Stimulated activated naive B cell treated with anti-CD40 and anti-IgM and Interleukin-4, amounts not matched to agents 10 μg/mL and 1 μg/mL and 100 μg/mL, for 72 hours (primary cell): ENCODE results near the gene PRKCA.
A peak's percentile ranks its signal among the peaks of the same experiment; 100 is the strongest.
"Not testable (repeated sequence)": the region's sequence is repeated elsewhere in the genome, so short reads cannot be mapped to it uniquely, and the experiment has no call there.

Experiments used
- ATAC-seq, 2 donors: fragments of 150-1000 bp; cut with Tn5 transposase; replicated peaks; 2 replicates each; pipeline ENCODE4 v1.10.0; 2021; ENCODE audit warnings: moderate library complexity in 1 of 2
- DNase-seq: peaks from one replicate; pipeline ENCODE4 v3.0.0; 2021
- H3K27ac Mint-ChIP-seq: one replicate; pipeline ENCODE4 v1.8.0; 2022; ENCODE audit warnings: mild to moderate bottlenecking, mixed read lengths
- H3K27me3 Mint-ChIP-seq, 2 donors: one replicate each; pipeline ENCODE4 v1.8.0; 2022; ENCODE audit warnings: mixed read lengths in 2 of 2
- H3K36me3 Mint-ChIP-seq, 2 donors: one replicate each; pipeline ENCODE4 v1.8.0; 2022; ENCODE audit warnings: mixed read lengths in 2 of 2, mild to moderate bottlenecking in 1 of 2
- H3K4me1 Mint-ChIP-seq, 2 donors: one replicate each; pipeline ENCODE4 v1.8.0; 2022; ENCODE audit warnings: mixed read lengths in 2 of 2, mild to moderate bottlenecking in 1 of 2
- H3K4me3 Mint-ChIP-seq, 2 donors: one replicate each; pipeline ENCODE4 v1.8.0; 2022; ENCODE audit warnings: mild to moderate bottlenecking in 2 of 2, mixed read lengths in 2 of 2, moderate library complexity in 1 of 2
- H3K9me3 Mint-ChIP-seq, 2 donors: one replicate each; pipeline ENCODE4 v1.8.0; 2022; ENCODE audit warnings: mixed read lengths in 2 of 2, mild to moderate bottlenecking in 1 of 2

The PRKCA gene

DNA sequence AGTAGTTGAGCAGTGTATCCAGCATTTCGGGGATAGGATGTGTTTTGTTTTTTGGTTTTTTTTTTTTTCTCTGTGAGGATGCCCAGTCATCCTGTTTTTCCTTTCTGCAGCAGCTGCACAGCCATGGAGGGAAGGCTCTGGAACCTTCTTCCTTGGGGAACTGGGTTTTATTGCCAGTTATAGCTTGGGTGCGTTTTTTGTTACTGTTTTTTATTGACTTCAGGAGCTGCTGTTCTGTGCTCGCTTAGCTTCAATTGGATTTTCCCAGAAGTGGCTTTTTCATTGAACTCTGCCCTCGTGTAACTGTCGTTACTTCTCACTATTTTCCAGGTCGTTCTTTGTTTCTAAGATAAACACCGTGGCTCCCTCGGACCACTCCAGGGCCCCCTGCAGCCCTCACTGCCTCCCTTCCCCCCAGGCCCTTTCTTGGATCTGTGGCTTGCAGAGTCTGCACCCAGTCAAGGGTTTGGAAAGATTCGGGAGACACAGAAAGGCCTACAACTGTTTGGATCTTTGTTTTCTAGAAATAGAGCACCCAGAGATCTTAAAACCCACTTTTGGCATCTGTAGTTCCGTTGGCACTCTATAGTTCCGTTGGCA is 412.8 kb downstream of the PRKCA start:
- Mint-ChIP-seq H3K27me3 (peaks cover 4 to 11% of the 10 kb centered on the region in 2 donors), H3K27ac (no peak overlapping the region), H3K9me3 (no peaks in the 10 kb centered on the region), H3K4me1 (peaks cover 1 to 6% of the 10 kb centered on the region in 2 donors), H3K36me3 (no peaks in the 10 kb centered on the region), H3K4me3 (no peak overlapping the region)
- DNase-seq (no peak), ATAC-seq (no peak)

DNA sequence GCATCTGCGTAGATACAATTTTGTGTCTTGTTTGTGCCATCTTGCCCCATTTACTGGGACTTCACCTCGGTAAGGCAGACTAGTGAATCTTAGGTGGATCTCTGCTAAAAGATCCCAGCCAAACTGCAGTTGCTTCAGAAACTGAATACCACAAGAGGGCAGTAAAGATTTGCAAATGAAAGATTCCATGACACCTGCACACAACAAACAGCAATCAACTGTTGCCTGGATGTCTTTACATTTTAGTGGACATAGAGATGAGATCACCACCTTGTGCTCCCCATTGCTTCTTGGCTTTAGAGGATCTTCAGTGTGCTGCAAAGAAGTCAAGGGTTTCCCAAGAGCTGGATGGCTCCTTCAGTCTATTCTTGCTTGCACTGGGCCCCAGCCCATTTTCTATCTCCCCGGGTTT is 413.3 kb downstream of the PRKCA start:
- Mint-ChIP-seq H3K27ac (no peak overlapping the region), H3K4me1 (peaks cover 1 to 6% of the 10 kb centered on the region in 2 donors), H3K36me3 (no peaks in the 10 kb centered on the region), H3K9me3 (no peaks in the 10 kb centered on the region), H3K27me3 (peaks cover 5 to 13% of the 10 kb centered on the region in 2 donors), H3K4me3 (no peak overlapping the region)
- ATAC-seq (peak; percentile 61 to 62), DNase-seq (peak; percentile 26)

DNA sequence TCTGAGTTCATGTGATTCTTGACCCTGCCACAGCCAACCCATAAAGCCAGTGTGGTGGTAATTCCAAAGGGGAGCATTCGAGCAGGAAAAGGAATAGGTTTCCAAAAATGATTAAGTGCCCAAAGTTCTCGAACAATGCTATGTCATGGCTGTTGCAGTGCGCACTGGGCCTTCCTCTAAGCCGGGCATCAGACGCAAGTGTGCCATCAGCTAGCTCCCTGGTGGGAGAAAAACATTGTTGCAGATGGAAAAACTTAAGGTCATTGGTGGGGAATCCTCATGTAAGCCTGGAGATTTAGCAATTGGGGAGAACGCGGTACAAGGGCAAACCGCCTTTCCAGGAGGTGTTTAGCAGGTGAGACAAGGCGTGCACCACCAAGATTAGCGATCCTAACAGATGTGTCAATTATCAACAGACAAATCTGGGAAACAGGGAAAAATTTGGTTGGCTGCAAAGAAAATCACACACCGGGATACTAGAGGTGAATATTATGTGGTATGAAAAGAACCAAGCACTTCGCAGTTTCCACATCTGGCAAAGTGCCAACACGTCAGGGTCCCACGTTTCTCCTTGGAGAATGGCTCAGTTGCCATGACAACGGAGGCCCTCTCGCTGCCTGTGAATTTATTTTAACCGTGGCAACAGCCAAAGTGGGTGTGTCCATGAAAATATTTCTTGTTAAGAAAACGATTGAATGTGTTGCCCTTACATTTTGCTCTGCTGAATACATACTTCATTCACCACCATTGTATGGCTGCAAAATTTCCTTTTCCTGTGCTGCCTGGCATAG is 414.0 kb downstream of the PRKCA start:
- no peaks in the 10 kb centered on the region for H3K36me3 Mint-ChIP-seq
- H3K27ac Mint-ChIP-seq, result no peak overlapping the region
- H3K4me3 Mint-ChIP-seq, result no peak overlapping the region
- H3K27me3 Mint-ChIP-seq, result peaks cover 7 to 16% of the 10 kb centered on the region in 2 donors
- ATAC-seq, result no peak
- no peaks in the 10 kb centered on the region for H3K9me3 Mint-ChIP-seq
- DNase-seq, result no peak
- H3K4me1 Mint-ChIP-seq, result peaks cover 1 to 6% of the 10 kb centered on the region in 2 donors

DNA sequence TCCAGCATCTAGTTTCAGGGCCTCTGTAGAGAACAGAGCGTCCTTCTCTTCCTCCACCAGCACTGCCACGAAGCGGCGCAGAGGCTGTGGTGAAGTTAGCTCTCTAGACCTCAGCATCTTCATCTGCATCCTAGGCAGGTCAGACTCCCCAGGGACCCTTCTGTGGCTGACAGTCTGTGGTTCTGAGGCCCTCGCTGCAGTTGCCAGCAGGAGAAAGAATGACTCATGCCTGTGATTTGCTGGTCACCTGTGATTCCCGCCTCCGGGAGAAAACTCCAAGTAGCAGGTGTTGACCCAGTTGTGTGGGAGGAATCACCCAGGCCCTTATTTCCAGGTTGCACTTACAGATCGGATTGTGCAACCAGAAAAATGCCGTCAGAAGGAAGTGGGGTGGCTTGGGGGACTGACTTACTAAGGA is 415.2 kb downstream of the PRKCA start:
- no peak overlapping the region for H3K4me3 Mint-ChIP-seq
- H3K4me1 Mint-ChIP-seq, result peaks cover 1 to 6% of the 10 kb centered on the region in 2 donors
- H3K36me3 Mint-ChIP-seq, result no peaks in the 10 kb centered on the region
- no peak overlapping the region for H3K27ac Mint-ChIP-seq
- H3K27me3 Mint-ChIP-seq, result peaks cover 7 to 16% of the 10 kb centered on the region in 2 donors
- H3K9me3 Mint-ChIP-seq, result no peaks in the 10 kb centered on the region
- DNase-seq (peak; percentile 45), ATAC-seq (peak; percentile 89 to 90)

DNA sequence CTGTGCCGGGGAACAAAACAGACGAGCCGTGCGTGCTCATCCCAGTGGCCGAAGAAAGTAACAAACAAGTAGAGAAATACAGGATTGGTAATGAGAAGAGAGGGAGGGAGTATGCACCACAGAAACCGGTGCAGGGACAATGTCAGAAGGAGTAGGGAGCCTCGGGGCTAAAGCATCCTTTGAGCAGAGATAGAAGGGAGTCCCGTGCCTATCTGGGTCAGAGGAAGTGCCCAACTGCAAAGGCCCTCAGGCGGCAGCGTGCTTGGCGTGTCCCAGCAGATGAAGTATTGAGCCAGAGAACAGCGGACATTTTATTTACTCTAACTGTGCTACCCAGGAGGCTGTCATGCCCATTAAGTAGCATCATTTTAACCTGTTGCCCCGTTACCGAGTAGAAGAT is 417.6 kb downstream of the PRKCA start:
- Mint-ChIP-seq H3K27ac (no peak overlapping the region), H3K4me1 (peaks cover 1 to 6% of the 10 kb centered on the region in 2 donors), H3K9me3 (no peaks in the 10 kb centered on the region), H3K36me3 (no peaks in the 10 kb centered on the region), H3K27me3 (peaks cover 3 to 11% of the 10 kb centered on the region in 2 donors), H3K4me3 (no peak overlapping the region)
- DNase-seq (no peak), ATAC-seq (no peak)

DNA sequence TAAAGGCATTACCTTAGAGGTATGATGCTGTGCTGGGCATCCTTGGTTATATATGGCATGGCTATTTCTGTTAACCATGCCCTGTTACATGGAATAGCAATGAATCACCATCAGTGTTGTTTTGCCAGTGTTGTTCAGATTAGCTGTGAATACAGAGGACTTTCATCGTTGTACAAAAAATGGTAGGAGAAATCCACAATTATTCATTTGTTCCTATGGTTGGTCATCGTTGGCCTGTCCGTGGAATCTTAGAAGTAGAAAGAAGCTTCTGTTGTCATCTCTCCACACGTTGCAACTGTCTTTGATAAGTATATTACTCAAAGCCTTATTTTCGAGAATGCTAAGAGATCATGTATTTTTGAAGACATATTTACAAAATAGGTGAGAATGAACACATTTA is 418.2 kb downstream of the PRKCA start:
- H3K4me3 Mint-ChIP-seq, result no peak overlapping the region
- no peak for DNase-seq

DNA sequence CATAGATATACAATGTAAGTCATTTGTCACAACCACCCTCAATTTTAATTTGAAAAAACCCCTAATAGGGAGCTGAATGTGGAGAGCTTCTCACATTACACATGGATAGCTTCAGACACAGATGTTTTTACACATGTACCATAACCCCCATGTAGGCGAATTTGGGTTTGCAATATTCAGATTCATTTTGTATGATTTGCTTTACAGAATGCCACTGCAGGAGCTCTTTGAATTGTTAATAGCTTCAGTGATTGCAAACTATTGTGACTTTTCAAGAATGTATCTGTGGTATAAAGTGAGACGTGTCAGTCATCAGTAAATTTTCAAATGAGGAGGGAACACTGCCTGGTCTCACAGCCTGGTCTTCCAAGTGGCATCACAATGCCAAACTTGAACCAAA is 419.9 kb downstream of the PRKCA start:
- no peak overlapping the region for H3K27ac Mint-ChIP-seq
- H3K4me3 Mint-ChIP-seq, result no peak overlapping the region
- H3K4me1 Mint-ChIP-seq, result peaks cover 1 to 6% of the 10 kb centered on the region in 2 donors
- no peaks in the 10 kb centered on the region for H3K9me3 Mint-ChIP-seq
- H3K27me3 Mint-ChIP-seq, result peaks cover 8 to 17% of the 10 kb centered on the region in 2 donors
- ATAC-seq (no peak), DNase-seq (no peak)
- no peaks in the 10 kb centered on the region for H3K36me3 Mint-ChIP-seq

More for the DNA sequence above, 418.2 kb downstream of the PRKCA start:
- H3K4me1 Mint-ChIP-seq, result peaks cover 1 to 6% of the 10 kb centered on the region in 2 donors
- no peak overlapping the region for H3K27ac Mint-ChIP-seq
- H3K27me3 Mint-ChIP-seq, result peaks cover 3 to 11% of the 10 kb centered on the region in 2 donors
- no peak for ATAC-seq
- no peaks in the 10 kb centered on the region for H3K9me3 Mint-ChIP-seq
- H3K36me3 Mint-ChIP-seq, result no peaks in the 10 kb centered on the region

DNA sequence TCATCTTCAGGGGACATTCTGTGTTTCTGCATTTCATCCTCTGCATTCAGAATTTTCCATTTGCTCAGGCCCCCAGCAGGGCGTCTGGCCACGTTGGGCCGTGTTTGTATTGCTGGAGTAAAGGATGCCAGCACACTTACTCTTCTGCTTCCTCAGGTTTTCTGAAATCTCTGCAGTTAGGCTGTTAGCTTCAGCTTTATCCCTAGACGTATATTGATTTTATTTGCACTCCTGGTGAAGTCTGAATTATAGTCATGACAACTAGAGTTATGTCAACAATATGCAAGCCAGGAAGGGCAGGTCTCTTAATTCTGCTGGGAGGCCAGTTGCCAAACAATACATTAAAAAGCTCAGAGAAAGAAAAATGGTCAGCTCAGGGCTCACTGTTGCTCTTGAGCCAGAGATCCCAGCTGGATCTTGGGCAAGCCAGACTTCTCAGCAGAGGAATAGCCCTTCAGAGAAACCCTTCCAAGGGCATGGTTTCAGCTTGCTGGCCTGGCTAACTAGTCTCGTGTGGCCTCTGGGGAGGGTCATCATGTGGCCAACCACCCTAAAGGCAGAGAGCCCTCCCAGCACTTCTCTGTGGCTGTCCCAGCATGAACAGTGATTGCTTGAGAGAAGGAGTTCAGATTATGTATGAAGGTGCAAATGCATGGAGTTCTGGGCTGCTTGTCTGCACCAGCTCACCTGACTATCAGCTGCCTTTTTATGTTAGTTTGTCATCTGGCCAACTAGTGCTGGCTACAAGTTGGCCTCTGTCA is 422.3 kb downstream of the PRKCA start:
- no peak for DNase-seq
- Mint-ChIP-seq H3K4me1 (peaks cover 0 to 2% of the 10 kb centered on the region in 2 donors), H3K36me3 (no peaks in the 10 kb centered on the region), H3K27ac (no peak overlapping the region), H3K27me3 (peaks cover 8 to 17% of the 10 kb centered on the region in 2 donors), H3K4me3 (no peak overlapping the region), H3K9me3 (no peaks in the 10 kb centered on the region)
- ATAC-seq, result no peak

DNA sequence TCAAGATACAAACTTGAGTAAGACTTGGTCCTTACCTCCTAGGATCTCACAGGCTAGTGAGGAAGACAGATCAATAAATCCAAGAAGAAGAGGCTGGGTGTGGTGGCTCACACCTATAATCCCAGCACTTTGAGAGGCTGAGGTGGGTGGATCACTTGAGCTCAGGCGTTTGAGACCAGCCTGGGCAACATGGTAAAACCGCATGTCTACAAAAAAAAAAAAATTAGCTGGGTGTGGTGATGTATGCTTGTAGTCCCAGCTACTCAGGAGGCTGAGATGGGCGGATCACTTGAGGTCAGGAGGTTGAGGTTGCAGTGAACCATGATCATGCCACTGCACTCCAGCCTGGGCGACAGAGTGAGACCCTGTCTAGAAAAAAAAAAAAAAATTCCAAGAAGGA is 423.0 kb downstream of the PRKCA start:
- not testable (repeated sequence) for H3K4me3 Mint-ChIP-seq, H3K9me3 Mint-ChIP-seq, ATAC-seq, H3K36me3 Mint-ChIP-seq, H3K27ac Mint-ChIP-seq, H3K4me1 Mint-ChIP-seq, DNase-seq
- peaks cover 8 to 17% of the 10 kb centered on the region in 2 donors for H3K27me3 Mint-ChIP-seq

DNA sequence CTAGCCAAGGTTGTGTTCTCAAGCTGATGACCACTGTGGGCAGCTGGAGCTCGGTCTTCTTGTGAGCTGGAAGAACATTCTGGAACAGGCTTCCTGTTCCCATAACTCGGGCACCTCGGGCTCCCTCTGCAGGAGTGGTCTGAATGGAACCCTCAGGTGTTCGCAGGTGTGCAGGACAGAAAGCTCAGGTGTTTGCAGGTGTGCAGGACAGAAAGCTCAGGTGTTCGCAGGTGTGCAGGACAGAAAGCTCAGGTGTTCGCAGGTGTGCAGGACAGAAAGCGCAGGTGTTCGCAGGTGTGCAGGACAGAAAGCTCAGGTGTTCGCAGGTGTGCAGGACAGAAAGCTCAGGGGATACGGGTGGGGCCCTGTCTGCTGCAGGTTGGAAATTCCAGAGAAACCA is 423.5 kb downstream of the PRKCA start:
- Mint-ChIP-seq H3K4me3 (no peak overlapping the region), H3K27ac (no peak overlapping the region), H3K36me3 (no peaks in the 10 kb centered on the region), H3K4me1 (peaks cover 0 to 2% of the 10 kb centered on the region in 2 donors), H3K27me3 (peaks cover 4 to 13% of the 10 kb centered on the region in 2 donors), H3K9me3 (no peaks in the 10 kb centered on the region)
- ATAC-seq (no peak), DNase-seq (no peak)

DNA sequence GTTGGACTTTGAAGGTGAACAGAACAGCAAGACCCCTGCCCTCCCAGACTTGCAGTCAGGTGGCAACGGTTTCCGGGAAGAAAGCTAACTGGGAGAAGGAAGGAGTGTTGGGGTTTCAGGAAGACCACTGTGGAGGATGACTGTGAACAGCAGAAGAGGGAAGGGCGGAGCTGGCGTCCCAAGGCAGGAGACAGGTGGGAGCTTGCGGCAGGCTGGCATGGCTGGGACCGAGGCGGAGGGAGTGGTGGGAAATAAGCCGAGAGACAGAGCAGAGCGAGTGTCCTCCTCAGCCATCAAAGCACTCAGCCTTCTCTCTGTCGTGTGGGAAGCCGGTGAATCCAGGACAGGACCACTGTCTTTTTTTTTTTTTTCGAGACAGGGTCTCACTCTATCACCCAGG is 424.0 kb downstream of the PRKCA start:
- no peak for ATAC-seq
- H3K9me3 Mint-ChIP-seq, result no peaks in the 10 kb centered on the region
- H3K27me3 Mint-ChIP-seq, result peaks cover 4 to 12% of the 10 kb centered on the region in 2 donors
- H3K27ac Mint-ChIP-seq, result no peak overlapping the region
- peaks cover 0 to 2% of the 10 kb centered on the region in 2 donors for H3K4me1 Mint-ChIP-seq
- DNase-seq, result no peak
- no peaks in the 10 kb centered on the region for H3K36me3 Mint-ChIP-seq
- H3K4me3 Mint-ChIP-seq, result no peak overlapping the region

DNA sequence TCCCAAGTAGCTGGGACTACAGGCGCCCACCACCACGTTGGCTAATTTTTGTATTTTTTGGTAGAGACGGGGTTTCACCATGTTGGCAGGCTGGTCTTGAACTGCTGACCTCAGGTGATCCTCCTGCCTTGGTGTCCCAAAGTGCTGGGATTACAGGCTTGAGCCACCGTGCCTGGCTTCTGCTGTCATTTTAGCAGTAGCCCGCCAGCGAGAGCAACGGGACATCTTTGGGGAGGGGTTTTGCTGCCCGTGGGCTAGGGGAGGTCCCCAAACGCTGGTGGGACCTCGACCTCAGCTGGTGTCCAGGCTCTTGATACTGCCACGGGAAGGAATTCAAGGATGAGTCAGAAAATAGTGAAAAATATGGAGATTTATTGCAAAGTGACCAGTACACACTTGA is 424.4 kb downstream of the PRKCA start:
- ATAC-seq (no peak), DNase-seq (no peak)
- H3K4me1 Mint-ChIP-seq, result peaks cover 0 to 2% of the 10 kb centered on the region in 2 donors
- no peak overlapping the region for H3K27ac Mint-ChIP-seq
- no peaks in the 10 kb centered on the region for H3K36me3 Mint-ChIP-seq
- H3K4me3 Mint-ChIP-seq, result no peak overlapping the region
- peaks cover 4 to 12% of the 10 kb centered on the region in 2 donors for H3K27me3 Mint-ChIP-seq
- H3K9me3 Mint-ChIP-seq, result no peaks in the 10 kb centered on the region

DNA sequence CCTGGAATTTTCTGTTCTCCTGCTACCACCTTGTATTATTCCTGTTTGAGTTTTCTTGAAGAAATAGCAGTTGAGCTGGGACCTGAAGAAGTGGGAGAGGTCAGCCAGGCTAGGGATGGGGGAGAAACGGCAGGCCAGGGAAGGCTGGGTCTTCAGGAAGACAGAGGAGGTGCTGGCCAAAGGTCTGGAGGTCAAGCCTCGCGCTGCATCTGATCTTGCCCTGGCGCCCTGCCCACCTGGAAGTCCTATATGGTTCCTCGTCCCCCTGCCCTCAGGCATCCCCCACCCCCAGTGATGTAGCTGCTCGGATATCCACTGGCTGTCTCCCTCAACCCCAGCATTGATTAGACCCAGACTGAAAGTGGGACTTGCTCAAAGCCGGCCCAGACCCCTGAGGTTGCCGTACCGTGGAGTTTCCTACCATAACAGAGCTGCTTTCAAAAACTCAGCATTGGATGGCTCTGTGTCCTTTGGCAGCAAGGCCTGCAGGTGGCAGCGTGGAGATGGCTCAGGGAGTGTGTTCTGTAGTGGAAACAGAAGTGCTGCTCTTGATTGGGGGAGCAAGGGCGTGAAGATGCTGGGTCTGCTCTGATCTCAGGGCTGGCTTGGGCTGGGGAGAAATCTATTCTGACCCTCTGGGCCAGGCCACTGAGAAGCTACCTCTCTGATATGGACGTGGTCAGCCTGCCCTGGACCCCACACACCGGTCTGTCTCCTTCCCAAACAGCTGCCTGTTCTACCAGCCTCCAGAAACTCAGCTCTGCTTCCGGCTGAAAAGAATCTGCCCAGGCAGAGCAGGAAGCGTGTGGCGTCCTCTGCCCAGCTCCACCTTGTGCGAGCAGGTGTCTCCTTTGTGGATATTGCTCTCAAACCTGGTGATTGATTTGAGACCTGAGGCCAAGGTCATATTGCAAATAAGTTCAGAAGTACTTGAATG is 425.5 kb downstream of the PRKCA start:
- no peak overlapping the region for H3K4me3 Mint-ChIP-seq
- peak; percentile 17 for DNase-seq
- H3K4me1 Mint-ChIP-seq, result peaks cover 0 to 2% of the 10 kb centered on the region in 2 donors
- no peaks in the 10 kb centered on the region for H3K36me3 Mint-ChIP-seq
- peak overlapping the region; percentile 11 for H3K27ac Mint-ChIP-seq
- H3K27me3 Mint-ChIP-seq, result peaks cover 4 to 12% of the 10 kb centered on the region in 2 donors
- peak; percentile 89 to 95 for ATAC-seq
- no peaks in the 10 kb centered on the region for H3K9me3 Mint-ChIP-seq
